Caco-2 (cell line): Measurements from ENCODE around the gene TXNDC17. TPM values are rescaled to one million over a fixed set of nuclear protein-coding genes. Genes with fewer than 3 reads are reported as not detected.
"Not testable (repeated sequence)": the region's sequence is repeated elsewhere in the genome, so short reads cannot be mapped to it uniquely, and the experiment has no call there.

Source experiments
- BruUV-seq: library from RNA; stranded (reverse); fragments of 400-500 nt; replicated peaks from 2 replicates; lab custom pipeline; 2021; lab: Mats Ljungman, UMichigan
- CTCF ChIA-PET: fragments of 300-600 bp; sonication (Branson Sonifier 250); formaldehyde crosslinking; loops from one replicate; lab custom pipeline; 2022; ENCODE audit warnings: antibody characterized with exemption; lab: Charles Lee
- POLR2A ChIA-PET: fragments of 300-600 bp; sonication (Branson Sonifier 250); formaldehyde crosslinking; loops from one replicate; lab custom pipeline; 2022; ENCODE audit warnings: antibody characterized with exemption; lab: Charles Lee
- DNase-seq, 2 experiments: peaks; one replicate each; pipeline versions ENCODE4 v3.0.0 to v3.0.0-alpha.2; 2020 to 2022
- H3K27me3 ChIP-seq: replicated peaks from 2 replicates; pipeline ENCODE4 v1.6.0; 2011; ENCODE audit warnings: low read length; ENCODE audit not compliant: control insufficient read depth, insufficient read depth
- H3K36me3 ChIP-seq: 2 replicates; pipeline ENCODE4 v1.5.1; 2011; ENCODE audit warnings: low read length; ENCODE audit not compliant: control insufficient read depth, insufficient read depth
- H3K4me1 ChIP-seq: fragments of 250-450 bp; sonication (Bioruptor Pico); 2 replicates; pipeline ENCODE4 v1.5.1; 2020; ENCODE audit warnings: mild to moderate bottlenecking
- H3K4me3 ChIP-seq: 2 replicates; pipeline ENCODE4 v1.5.1; 2011; ENCODE audit warnings: low read depth, mild to moderate bottlenecking, control low read depth, low read length
- H3K9me3 ChIP-seq: fragments of 250-450 bp; sonication (Bioruptor Pico); 2 replicates; pipeline ENCODE4 v1.5.1; 2020; ENCODE audit warnings: mild to moderate bottlenecking, moderate library complexity
- H3K27ac Mint-ChIP-seq: one replicate; pipeline ENCODE4 v1.8.0; 2022; ENCODE audit warnings: mixed read lengths; ENCODE audit not compliant: unreplicated experiment
- H3K27me3 Mint-ChIP-seq: one replicate; pipeline ENCODE4 v1.8.0; 2022; ENCODE audit warnings: mixed read lengths; ENCODE audit not compliant: insufficient read depth, unreplicated experiment
- H3K36me3 Mint-ChIP-seq: one replicate; pipeline ENCODE4 v1.8.0; 2022; ENCODE audit warnings: mild to moderate bottlenecking, mixed read lengths; ENCODE audit not compliant: insufficient read depth, unreplicated experiment
- H3K4me1 Mint-ChIP-seq: one replicate; pipeline ENCODE4 v1.8.0; 2022; ENCODE audit warnings: low read depth, mixed read lengths; ENCODE audit not compliant: unreplicated experiment
- H3K4me3 Mint-ChIP-seq: one replicate; pipeline ENCODE4 v1.8.0; 2022; ENCODE audit warnings: mild to moderate bottlenecking, moderate library complexity, mixed read lengths; ENCODE audit not compliant: unreplicated experiment
- H3K9me3 Mint-ChIP-seq: one replicate; pipeline ENCODE4 v1.8.0; 2022; ENCODE audit warnings: mixed read lengths; ENCODE audit not compliant: unreplicated experiment
- CTCF ChIP-seq, 2 experiments: fragments of 200-600 bp in 1 of 2; IDR thresholded peaks; 1 replicate in 1 of 2; 2 replicates in 1 of 2; pipeline versions ENCODE4 v1.5.1 to v1.8.0; 2011 to 2022; ENCODE audit warnings: antibody characterized with exemption in 1 of 2, control low read depth in 1 of 2, inconsistent platforms in 1 of 2, low read depth in 1 of 2, low read length in 1 of 2, mild to moderate bottlenecking in 1 of 2, moderate library complexity in 1 of 2; ENCODE audit not compliant: insufficient read depth in 1 of 2, severe bottlenecking in 1 of 2, unreplicated experiment in 1 of 2
- intact Hi-C: fragments of 100-400 bp; cut with micrococcal nuclease; formaldehyde crosslinking; loops from one replicate; pipeline ENCODE4 v1.10.0; 2022; ENCODE audit not compliant: unreplicated experiment
- total RNA-seq: library from RNA; stranded (reverse); gene quantifications from 2 replicates; pipeline ENCODE4 v1.2.3, GENCODE V29; 2022

The TXNDC17 gene
- total RNA-seq, 1 experiment from 2014 or later = 59.1 TPM

GRCh38 chr17:6657633-6658287 lies 16.9 kb downstream of the TXNDC17 start:
- ChIA-PET CTCF (no interaction called here), POLR2A (no interaction called here)
- Mint-ChIP-seq H3K4me1 (peaks cover 10% of the 10 kb centered on the region), H3K27ac (no peak overlapping the region), H3K27me3 (no peaks in the 10 kb centered on the region), H3K9me3 (no peaks in the 10 kb centered on the region), H3K36me3 (peaks cover 8% of the 10 kb centered on the region), H3K4me3 (peak overlapping the region; percentile 64)
- Histone ChIP-seq H3K36me3 (no peaks in the 10 kb centered on the region), H3K4me3 (peak overlapping the region; percentile 24), H3K27me3 (no peaks in the 10 kb centered on the region), H3K4me1 (no peaks in the 10 kb centered on the region; the same call in 1 of the 2 replicates), H3K9me3 (no peaks in the 10 kb centered on the region)
- no peak for TF ChIP-seq CTCF (IDR thresholded peaks at IDR 0.05; ENCODE audit: insufficient read depth in 1 of 2, low read depth in 1 of 2, low read length in 1 of 2, severe bottlenecking in 1 of 2, unreplicated experiment in 1 of 2)
- DNase-seq = no peak
- BruUV-seq = no TSS peak
- intact Hi-C loops = no loop called here

- H3K9me3 ChIP-seq, H3K4me1 ChIP-seq, intact Hi-C loops, H3K36me3 ChIP-seq, H3K4me1 Mint-ChIP-seq, H3K27me3 Mint-ChIP-seq, H3K27ac Mint-ChIP-seq, H3K4me3 Mint-ChIP-seq, BruUV-seq, H3K27me3 ChIP-seq, H3K4me3 ChIP-seq, DNase-seq, POLR2A ChIA-PET, H3K9me3 Mint-ChIP-seq, H3K36me3 Mint-ChIP-seq, CTCF ChIA-PET: not testable (repeated sequence)
These were observed 17.6 kb downstream of the TXNDC17 start for GRCh38 chr17:6658411-6658810.

GRCh38 chr17:6660101-6660500 lies 19.2 kb downstream of the TXNDC17 start:
- CTCF ChIA-PET = no interaction called here
- H3K4me3 Mint-ChIP-seq = no peak overlapping the region
- intact Hi-C loops = loop anchor here (10.0 kb wide), 1 partner anchor 345 kb away; no protein-coding TSS in a partner anchor

More at GRCh38 chr17:6660101-6660500, 19.2 kb downstream of the TXNDC17 start:
- H3K4me1 ChIP-seq = no peaks in the 10 kb centered on the region
- H3K4me3 ChIP-seq = no peak overlapping the region
- Mint-ChIP-seq H3K27me3 (no peaks in the 10 kb centered on the region), H3K36me3 (peaks cover 8% of the 10 kb centered on the region), H3K9me3 (no peaks in the 10 kb centered on the region), H3K27ac (no peak overlapping the region), H3K4me1 (no peaks in the 10 kb centered on the region)
- DNase-seq = no peak
- no TSS peak for BruUV-seq
- no peaks in the 10 kb centered on the region for H3K27me3 ChIP-seq
- POLR2A ChIA-PET = no interaction called here
- H3K9me3 ChIP-seq = no peaks in the 10 kb centered on the region
- TF ChIP-seq CTCF (IDR thresholded peaks at IDR 0.05; ENCODE audit: insufficient read depth in 1 of 2, low read depth in 1 of 2, low read length in 1 of 2, severe bottlenecking in 1 of 2, unreplicated experiment in 1 of 2) = no peak
- H3K36me3 ChIP-seq = no peaks in the 10 kb centered on the region
